GM19043 (cell line): Measurements from ENCODE around the gene PEDS1.
"Not testable (repeated sequence)": the region's sequence is repeated elsewhere in the genome, so short reads cannot be mapped to it uniquely, and the experiment has no call there.

Experiments used
- ATAC-seq: cut with Tn5 transposase; IDR thresholded peaks from one replicate; pipeline ENCODE4 v1.9.1; 2021; ENCODE audit warnings: low read depth; ENCODE audit not compliant: unreplicated experiment

The PEDS1 gene

DNA sequence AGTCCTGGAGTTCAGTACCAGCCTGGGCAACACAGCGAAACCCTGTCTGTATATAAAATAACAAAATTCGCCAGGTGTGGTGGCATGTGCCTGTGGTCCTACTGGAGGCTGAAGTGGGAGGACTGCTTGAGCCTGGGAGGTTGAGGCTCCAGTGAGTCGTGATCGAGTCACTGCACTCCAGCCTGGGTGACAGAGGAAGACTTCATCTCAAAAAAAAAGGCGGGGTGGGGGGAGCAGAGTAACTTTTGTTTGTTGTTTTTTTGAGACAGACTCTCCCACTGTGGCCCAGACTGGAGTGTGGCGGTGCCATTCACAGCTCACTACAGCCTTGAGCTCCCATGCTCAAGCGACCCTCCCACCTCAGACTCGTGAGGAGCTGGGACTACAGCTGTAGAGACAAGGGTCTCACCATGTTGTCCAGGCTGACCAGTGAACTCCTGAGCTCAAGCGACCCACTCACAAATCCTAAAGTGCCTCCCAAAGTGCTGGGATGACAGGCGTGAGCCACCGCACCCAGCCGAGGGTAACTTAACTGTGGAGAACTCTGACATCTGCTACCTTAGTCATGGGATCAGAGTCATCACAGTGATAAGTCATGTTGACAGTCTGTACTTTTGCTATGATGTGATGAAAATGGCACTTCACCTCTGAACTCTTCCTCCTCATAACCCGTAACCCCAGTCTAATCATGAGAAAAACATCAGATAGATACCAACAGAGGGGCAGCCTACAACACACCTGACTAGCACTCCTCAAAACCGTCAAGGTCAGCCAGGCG lies 16.5 kb downstream of the PEDS1 start:
- no peak for ATAC-seq

DNA sequence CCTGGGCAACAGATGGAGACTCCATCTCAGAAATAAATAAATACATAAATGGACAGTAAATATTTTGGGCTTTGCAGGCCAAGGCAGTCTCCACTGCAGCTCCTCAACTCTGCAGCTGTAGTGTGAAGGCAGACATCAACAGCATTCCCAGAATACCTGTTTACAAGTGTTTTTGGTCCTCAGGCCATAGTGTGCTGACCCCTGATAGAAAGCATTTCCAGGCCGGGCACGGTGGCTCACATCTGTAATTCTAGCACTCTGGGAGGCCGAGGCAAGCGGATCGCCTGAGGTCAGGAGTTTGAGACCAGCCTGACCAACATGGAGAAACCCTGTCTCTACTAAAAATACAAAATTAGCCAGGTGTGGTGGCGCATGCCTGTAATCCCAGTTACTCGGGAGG lies 18.4 kb downstream of the PEDS1 start:
- ATAC-seq: not testable (repeated sequence)

DNA sequence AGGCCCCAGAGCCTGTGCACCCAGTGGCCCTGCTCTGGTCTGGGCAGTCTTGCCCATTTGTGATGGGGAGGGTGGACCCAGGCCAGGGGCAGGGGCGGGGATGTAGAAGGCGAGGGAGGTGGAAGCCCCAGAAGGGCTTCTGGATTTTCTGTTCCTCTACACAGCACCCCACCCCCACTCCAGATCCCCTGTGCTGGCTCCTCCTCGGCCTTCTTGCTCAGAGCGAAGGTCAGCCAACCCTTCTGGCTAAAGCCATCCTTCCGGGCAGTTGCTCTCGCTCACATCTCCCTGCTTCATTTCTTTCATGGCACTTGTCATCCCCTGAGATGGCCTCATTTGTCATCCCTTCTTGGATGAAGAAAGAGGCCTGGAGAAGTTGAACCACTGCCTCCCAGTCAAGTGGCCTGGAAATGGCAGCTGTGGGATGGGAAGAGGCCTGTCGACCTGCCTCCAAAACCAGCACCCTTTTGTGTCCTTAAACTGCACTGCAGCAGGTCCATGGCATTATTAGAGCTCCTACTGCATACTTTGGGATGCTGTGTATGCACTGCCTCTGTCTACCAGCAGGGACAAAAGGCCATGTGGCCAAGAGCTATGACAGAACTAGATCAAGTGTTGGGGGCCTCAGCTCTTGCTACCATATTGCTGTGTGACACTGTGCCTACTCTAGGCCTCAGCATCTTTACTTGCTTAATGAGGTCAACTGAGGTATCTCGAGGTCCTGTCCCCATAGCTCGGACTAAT lies 19.9 kb downstream of the PEDS1 start:
- no peak for ATAC-seq

DNA sequence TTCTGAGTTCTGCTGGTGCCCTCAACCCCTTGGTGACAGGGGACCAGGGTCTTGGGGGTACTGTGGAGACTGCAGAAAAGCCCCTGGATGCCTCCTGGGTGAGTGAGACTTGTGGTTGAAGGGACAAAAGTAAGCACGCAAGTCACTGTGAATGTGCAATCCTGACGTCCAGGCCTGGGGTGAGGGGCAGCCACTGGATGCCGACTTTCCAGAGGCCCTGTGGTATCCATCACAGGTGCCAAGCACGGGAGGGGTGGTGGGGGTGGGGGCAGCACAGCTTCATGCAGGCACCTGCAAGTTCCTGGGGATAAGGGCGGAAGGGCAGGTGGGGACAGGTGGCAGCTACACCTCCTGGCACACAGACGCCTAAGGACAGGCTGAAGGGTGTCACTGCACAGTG lies 20.5 kb downstream of the PEDS1 start:
- no peak for ATAC-seq

DNA sequence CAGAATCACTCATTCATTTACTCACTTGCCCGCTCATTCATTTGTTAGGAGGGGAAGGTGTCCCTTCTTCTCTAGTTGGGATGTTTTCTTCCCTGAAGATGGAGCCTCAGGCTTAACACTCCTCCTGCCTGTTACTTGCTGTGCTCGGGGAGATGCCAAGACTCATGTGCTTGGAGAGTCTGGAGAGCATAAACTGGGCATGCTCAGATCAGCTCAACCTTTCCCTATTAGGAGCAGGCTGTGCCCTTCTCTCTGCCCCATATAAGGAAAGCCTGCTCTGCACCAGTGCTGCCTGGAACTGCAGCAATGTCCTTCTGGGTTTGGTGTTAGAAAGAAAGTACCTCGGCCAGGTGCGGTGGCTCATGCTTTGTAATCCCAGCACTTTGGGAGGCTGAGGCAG lies 22.5 kb downstream of the PEDS1 start:
- ATAC-seq: no peak

DNA sequence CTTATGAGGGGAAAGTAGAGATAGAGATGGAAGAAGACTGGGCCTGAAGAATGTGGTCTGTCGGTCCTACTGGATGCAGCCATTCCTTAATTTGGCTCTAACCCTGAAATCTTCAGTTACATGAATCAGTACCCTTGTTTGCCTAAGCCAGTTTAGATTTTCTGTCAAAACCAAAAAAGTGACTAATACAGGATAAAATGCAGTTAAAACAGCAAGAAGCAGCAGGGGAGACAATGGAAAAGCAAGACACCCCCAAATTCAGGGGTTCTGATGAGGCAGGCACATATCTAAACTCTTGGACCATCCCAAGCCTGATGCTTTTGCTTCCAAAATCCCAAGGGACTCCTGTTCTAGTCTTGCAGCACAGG lies 23.2 kb downstream of the PEDS1 start:
- ATAC-seq: no peak

DNA sequence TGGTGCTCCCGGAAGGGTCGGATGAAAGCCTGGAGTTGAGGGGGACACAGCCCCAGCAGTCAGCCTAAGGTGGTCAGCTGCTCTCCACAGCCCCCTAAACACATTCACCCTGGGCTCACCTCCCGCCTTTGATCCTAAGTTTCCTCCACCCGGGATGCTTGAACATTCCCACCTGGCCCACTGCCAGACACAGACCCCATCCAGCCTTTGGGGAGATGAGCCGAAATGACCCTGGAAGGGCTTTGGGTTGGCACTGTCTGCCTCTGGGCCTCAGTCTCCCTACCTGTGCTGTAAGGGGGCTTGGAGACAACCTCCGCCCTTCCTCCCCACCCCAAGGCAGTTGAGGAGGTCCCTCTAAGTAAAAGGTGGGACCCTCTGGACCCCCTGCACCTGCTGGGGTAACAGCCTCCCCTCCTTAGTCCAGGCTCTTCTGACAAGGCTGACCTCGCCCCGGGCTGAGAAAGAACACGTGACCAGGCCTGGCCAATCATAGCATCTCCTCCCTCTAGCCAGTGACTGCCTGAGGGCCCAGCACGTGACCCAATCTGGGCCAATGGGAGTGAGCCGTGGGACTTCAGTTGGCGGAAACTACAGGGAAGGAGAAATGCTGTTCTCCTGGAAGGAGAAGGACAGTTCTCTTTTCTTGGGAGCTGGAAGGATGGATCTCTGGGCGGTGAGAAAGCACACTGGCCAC lies 23.7 kb downstream of the PEDS1 start:
- ATAC-seq: no peak

DNA sequence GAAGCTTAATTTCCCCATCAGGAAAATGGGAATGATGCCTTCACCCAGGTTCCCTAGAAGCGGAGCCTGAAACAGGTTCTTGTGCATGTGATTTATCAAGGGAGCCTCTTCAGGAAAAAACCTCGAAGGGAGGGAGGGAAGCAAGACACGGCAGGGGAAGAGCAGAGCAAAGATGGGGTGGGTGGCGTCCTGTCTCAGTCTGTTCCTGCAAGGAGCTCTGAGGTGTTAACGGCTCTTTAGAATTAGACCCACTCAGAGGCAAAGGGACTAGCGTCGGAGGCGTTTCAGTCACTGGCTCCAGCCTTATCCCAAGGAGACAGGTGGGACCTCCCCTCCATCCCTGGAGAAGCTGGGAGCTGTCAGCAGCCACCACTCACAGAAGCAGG lies 25.0 kb downstream of the PEDS1 start:
- no peak for ATAC-seq

DNA sequence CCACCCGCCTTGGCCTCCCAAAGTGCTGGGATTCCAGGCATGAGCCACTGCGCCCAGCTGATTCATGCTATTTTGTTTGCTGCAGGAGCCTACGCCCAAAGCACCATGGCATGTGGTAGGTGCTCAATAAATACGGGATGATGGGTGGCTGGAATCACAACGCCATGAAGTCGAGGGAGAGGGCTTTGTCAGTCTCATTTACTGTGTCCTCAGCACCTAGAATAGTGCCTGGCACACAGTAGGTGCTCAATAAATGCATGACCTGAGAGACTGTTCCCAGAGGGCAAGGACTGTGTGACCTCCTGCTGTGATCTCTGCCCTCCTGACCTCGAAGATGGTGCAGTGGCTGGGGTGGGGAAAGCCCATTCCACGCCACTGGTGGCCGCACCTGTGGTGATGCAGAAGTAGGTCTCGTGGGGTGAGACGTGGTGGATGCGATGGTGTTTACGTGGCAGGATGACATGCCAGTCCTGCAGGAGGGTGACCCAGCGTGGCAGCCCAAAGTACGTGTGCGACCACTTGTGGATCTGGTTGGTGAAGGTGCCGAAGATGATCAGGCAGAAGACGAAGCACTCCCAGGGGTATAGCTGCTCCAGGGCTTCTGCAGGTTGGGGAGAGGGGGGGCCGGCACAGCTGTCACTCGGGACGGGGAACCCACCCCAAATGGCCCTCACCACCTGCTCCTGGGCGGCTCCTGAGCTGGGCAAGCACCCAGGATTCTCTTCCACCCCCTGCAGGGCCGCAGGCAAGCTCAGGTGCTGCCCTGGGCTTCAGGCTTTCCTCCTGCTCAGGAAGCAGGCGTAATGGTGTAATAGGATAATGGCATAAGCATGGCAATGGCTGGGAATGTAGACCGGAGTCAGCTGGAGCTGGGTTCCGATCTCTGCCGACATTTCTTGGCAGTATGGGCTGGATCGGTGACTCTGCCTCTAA lies 25.7 kb downstream of the PEDS1 start:
- no peak for ATAC-seq

DNA sequence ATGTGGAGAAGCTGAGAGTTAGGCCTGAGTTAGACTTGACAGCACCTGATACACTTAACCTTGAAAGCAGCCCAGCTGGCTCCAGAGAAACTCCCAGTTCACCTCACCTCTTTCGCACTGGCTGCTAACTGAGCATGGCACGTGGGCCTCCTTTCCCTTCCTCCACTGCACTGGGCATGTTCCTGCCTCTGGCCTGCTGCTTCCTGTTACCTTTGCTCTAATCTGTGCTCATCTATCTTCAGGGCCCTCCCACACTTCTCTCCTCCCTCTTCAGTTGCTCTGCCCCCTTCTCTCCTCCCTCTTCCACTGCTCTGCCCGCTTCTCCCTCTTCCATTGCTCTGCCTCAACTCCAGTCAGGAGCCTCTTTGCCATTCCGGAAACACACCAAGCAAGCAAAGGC lies 26.9 kb downstream of the PEDS1 start:
- no peak for ATAC-seq

DNA sequence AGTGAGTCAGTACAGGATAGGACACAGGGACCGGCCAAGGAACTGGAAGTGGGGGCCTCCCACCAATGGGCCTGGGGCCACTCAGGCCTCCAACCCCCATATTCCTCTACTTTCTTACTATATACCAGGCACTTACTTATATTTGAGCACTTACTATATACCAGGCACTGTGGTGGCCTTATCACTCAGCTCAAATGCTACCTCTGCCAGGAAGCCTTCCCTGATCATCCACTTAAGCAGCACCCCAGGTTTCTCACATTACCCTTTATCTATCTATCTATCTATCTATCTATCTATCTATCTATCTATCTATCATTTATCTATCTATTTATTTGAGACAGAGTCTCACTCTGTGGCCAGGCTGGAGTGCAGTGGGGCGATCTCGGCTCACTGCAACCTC lies 28.2 kb downstream of the PEDS1 start:
- no peak for ATAC-seq

DNA sequence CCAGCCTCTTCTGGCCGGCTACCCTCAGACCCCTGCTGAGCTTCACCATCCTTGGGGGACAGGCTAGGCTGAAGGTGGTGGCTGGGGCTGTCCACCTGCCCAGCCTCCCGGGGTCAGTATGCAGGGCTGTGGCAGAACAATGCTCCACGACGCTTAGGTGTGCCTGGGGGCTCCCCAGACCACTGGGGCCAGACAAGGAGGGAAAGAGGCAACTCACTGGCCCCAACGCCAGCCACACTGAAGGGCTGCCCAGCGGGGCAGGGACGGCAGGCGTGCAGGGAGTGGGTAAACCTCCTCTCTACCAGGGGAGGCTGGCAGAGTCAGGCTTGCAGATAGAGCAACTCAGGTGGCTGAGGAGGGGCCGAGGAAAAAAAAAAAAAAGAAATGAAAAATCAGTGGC lies 29.0 kb downstream of the PEDS1 start:
- ATAC-seq: no peak

DNA sequence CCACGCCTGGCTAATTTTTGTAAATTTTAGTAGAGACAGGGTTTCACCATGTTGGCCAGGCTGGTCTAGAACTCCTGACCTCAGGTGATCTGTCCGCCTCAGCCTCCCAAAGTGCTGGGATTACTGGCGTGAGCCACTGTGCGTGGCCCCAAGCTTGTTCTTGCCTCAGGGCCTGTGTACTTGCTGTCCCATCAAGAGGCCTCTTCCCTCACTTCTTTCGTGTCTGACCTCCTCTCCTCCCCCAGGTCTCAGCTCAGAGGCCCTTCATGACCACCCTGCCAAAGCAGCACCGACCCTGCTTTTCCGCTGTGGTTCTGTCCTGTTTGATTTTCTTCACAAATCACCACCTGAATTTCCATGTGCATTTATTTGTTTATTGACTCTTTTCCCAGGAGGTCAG lies 30.1 kb downstream of the PEDS1 start:
- no peak for ATAC-seq

DNA sequence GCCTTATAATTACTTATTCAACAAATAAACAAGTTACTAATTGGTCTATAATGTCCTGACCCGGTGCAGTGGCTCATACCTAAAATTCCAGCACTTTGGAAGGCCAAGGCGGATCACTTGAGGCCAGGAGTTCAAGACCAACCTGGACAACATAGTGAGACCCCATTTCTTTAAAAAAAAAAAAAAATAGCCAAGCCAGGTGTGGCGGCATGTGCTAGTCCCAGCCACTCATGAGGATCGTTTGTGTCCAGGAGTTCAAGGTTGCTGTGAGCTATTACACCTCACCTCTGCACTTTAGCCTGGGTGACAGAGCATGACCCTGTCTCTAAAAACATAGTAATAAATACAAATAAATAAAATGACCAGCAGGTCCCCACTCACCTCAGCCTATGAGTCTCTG lies 30.8 kb downstream of the PEDS1 start:
- ATAC-seq: no peak

DNA sequence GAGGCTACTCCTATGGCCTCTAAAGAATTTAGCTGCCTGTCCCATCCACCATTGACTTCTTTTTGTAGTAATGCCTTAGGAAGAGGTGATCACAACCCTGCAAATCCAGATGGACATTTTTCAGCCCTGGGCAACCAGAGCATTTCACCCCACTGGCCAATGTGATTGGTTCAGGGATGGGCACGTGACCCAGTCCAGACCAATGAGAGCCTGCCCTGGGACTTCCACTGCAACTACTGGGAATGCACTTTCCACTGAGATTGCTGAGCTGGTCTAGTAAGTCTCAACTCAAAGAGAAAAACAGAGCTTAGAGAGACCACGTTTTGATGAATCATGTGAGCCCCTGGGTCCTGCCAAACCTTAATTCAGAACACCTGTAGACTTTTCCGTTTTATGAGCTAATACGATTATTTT lies 31.7 kb downstream of the PEDS1 start:
- no peak for ATAC-seq

DNA sequence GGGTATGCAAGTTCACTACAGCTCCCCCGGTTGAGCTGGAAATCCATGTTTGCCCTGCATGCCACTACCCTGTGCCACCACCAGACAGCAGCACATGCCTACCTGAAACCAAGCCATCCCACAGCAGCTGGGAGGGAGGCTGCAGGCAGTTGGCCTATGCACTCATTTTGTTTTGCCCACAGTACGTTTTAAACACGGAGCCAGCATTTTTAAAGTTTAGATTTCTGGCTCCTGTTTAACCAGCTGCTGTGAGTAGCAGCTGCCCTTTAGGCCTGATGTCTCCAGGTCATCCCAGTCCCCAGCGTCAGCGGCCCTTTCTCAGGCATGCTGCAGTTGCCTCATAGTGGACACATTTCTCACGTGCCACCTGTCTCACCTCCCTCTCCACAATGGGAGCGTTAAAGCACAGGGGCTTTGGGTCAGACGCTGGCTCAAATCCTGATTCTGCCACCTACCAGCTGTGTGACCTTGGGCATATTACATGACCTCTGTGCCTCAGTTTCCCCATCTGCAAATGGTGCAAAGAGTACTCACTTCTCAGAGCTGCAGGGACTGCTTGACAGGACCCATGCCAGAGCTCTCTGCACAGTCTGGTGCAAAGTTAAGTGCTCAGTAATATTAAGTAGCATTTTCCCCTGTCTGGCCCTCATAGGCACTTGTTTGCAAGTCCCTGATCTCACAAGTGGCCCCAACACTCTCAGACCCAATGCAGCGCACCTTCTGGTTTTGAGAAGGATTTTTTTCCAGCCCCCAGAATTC lies 32.4 kb downstream of the PEDS1 start:
- no peak for ATAC-seq

DNA sequence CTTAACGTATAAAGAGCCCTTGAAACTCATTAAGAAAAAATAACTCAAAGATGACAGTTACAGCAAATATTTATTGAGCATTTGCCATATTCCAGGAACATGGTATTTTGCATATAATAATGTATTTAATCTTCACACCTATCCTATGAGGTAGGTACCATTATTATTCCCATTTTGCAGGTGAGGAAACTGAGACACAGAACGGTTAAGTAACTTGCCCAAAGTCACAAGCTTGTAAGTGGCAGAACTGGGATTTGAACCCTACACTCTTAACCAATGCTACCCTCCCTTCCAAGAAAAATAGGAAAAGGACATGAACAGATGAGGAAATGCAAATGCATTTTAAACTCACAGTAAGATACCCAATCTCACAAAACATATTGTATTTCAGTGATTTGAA lies 35.3 kb downstream of the PEDS1 start:
- no peak for ATAC-seq

DNA sequence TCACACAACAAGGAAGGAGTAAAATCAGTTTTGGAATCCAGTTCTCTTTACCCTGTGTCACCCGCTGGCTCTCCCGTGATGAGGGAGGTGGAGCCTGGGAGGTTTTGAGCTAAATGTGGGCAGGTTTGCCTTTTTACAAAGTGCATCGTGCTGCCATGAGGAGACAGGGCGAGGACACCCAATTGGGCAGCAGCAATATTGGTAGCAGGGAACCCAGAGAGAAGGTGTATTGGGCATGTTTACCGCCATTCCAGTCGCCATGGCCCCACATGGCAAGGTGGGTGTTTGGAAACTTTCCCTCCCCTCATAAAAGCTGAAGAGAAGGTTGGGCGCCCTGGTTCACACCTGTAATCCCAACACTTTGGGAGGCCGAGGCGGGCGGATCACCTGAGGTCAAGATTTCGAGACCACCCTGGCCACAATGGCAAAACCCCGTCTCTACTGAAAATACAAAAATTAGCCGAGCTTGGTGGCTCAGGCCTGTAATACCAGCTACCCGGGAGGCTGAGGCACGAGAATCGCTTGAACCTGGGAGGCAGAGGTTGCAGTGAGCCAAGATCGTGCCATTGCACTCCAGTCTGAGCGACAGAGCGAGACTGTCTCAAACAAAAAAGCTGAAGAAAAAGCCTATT lies 37.0 kb downstream of the PEDS1 start:
- ATAC-seq: no peak

DNA sequence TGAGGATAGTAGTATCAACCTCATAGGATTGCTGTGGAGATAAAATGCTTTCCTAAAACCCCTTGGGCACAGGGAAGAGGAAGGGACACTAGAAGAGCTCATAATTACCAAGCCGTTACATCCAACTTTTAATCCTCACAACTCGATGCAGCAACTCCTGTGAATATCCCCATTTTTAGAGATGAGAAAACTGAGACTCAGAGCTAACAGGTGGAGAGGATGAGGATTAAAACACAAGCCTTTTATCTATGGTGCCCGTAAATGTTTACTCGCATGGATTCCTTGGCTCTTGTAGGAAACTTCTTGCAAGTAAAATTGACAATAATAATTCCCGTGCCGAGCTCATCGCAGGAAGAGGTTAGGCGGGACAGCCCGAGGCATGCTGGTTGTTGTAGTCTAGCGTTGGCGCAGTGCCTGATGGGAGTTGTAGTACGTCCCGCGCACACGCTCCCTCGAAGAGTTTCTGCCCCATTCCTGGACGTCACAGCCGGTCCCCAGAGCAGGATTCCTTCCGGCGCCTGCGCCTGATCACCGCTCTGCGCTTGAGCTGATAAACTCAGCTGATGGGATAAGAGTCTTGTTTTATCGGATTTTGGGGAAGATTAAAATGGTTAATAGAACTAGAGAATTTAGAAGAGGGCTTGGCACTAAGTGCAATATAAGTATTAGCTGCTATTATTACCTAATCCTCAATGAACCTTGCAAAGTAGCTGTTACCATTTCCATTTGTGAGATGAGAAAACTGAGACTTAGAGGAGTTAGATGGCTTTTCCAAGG lies 37.7 kb downstream of the PEDS1 start:
- ATAC-seq: peak; percentile 77
